ENCODE results near the gene YIPF2.

DNA sequence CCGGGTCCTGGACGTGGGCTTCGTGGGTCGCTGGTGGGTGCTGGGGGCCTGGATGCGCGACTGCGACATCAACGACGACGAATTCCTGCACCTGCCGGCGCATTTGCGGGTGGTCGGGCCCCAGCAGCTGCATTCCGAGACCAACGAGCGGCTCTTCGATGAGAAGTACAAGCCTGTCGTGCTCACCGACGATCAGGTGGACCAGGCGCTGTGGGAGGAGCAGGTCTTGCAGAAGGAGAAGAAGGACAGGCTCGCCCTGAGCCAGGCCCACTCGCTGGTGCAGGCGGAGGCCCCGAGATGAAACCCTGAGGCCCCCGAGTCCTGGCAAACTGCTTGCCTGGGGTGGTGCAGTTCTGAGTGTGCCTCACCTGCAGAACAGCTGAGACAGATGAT, 959 bp upstream of the YIPF2 start:
- TF ChIP-seq, protein P1, sequence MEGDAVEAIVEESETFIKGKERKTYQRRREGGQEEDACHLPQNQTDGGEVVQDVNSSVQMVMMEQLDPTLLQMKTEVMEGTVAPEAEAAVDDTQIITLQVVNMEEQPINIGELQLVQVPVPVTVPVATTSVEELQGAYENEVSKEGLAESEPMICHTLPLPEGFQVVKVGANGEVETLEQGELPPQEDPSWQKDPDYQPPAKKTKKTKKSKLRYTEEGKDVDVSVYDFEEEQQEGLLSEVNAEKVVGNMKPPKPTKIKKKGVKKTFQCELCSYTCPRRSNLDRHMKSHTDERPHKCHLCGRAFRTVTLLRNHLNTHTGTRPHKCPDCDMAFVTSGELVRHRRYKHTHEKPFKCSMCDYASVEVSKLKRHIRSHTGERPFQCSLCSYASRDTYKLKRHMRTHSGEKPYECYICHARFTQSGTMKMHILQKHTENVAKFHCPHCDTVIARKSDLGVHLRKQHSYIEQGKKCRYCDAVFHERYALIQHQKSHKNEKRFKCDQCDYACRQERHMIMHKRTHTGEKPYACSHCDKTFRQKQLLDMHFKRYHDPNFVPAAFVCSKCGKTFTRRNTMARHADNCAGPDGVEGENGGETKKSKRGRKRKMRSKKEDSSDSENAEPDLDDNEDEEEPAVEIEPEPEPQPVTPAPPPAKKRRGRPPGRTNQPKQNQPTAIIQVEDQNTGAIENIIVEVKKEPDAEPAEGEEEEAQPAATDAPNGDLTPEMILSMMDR (IDR thresholded peaks at IDR 0.05) = no peak
- TF ChIP-seq POLR2A (IDR thresholded peaks at IDR 0.05) = no peak

Data from testis (tissue), 2 donors.